Right lobe of liver (tissue), 6 donors: ENCODE measurements around the gene DNTTIP2. TPM values are rescaled to one million over a fixed set of nuclear protein-coding genes. Genes with fewer than 3 reads are reported as not detected.

Experiments
- ATAC-seq, 4 donors: fragments of 200-7000 bp; cut with Tn5 transposase; one replicate each; pipeline ENCODE4 v1.9.1; 2020; ENCODE audit warnings: mild to moderate bottlenecking in 4 of 4, moderate library complexity in 4 of 4
- DNase-seq, 3 donors: peaks; one replicate each; pipeline ENCODE4 v3.0.0-alpha.2; 2020
- H3K27ac ChIP-seq, 3 donors: fragments of 200-600 bp; one replicate each; pipeline ENCODE4 v1.8.0; 2022
- H3K27me3 ChIP-seq, 2 donors: fragments of 200-600 bp; one replicate each; pipeline ENCODE4 v1.8.0; 2022
- H3K36me3 ChIP-seq, 4 donors: fragments of 200-600 bp; sonication (generic) in 1 of 4; one replicate each; pipeline versions ENCODE4 v1.5.1 to v1.8.0; 2017 to 2022; ENCODE audit warnings: control low read depth in 1 of 4
- H3K4me1 ChIP-seq, 4 donors: fragments of 200-600 bp; sonication (generic) in 1 of 4; one replicate each; pipeline versions ENCODE4 v1.5.1 to v1.8.0; 2017 to 2022; ENCODE audit warnings: control low read depth in 1 of 4
- H3K4me3 ChIP-seq, 3 donors: fragments of 200-600 bp; one replicate each; pipeline ENCODE4 v1.8.0; 2022
- H3K9me3 ChIP-seq, 4 donors: fragments of 200-600 bp; sonication (generic) in 1 of 4; one replicate each; pipeline versions ENCODE4 v1.5.1 to v1.8.0; 2017 to 2022; ENCODE audit warnings: control low read depth in 1 of 4
- CTCF ChIP-seq, 4 donors: fragments of 200-600 bp in 3 of 4; fragments of 450-650 bp in 1 of 4; IDR thresholded peaks; one replicate each; pipeline versions ENCODE4 v1.5.1 to v1.8.0; 2016 to 2022; ENCODE audit warnings: antibody characterized with exemption in 4 of 4, mild to moderate bottlenecking in 2 of 4
- POLR2A ChIP-seq: fragments of 450-650 bp; IDR thresholded peaks from one replicate; pipeline ENCODE4 v1.6.1; 2017; ENCODE audit warnings: antibody characterized with exemption, mild to moderate bottlenecking
- WGBS: methylation state at CpG from one replicate; pipeline ENCODE4 v1.1.6; 2018; ENCODE audit warnings: low coverage, low lambda C conversion rate; ENCODE audit not compliant: insufficient coverage; ENCODE audit errors: missing lambda C conversion rate; 5-methylcytosine and 5-hydroxymethylcytosine counted together
- intact Hi-C, 2 donors: fragments of 100-400 bp; cut with DNase I; formaldehyde crosslinking; loops; one replicate each; pipeline versions ENCODE4 v1.11.2 to v1.14.1; 2022
- total RNA-seq, 6 experiments: library from RNA; depleted of rRNA in 2 of 6; stranded (reverse); fragments of >200 nt in 2 of 6; fragmentation: NEBNext Ultra II Directional in 3 of 6; extraction: Animal tissue kit (Norgen Biotek cat#: 25700) in 3 of 6; gene quantifications; one replicate each; pipeline versions ENCODE4 v1.1.0 to v1.2.4, GENCODE V29; 2016 to 2023
- donor health status: DM: no; HTN: yes; CAD: no.
- donor health status: DM: no; HTN: no; CAD: no.
- donor health status: DM: no; HTN: no; CAD: no.
- donor health status: DM: no; HTN: yes; CAD: no.
- donor health status: DM: no; HTN: yes; CAD: no.

The DNTTIP2 gene
- total RNA-seq, 6 experiments from 2014 or later = 15.0 to 27.0 (median 22.2) TPM

GRCh38 chr1:93900723-93901504 is 21.9 kb upstream of the DNTTIP2 start:
- no peak overlapping the region for H3K27ac ChIP-seq
- intact Hi-C loops = no loop called here
- no peak overlapping the region for H3K4me3 ChIP-seq
- peaks cover 0 to 26% (median 12%) of the 10 kb centered on the region in 4 donors for H3K4me1 ChIP-seq
- 98% methylated on average over 3 of the region's 3 CpGs for WGBS
- ATAC-seq (no peak), DNase-seq (no peak)
- H3K27me3 ChIP-seq = no peaks in the 10 kb centered on the region
- peaks cover 0 to 54% (median 10%) of the 10 kb centered on the region in 4 donors for H3K36me3 ChIP-seq
- TF ChIP-seq POLR2A = no peak
- no peak for TF ChIP-seq CTCF (IDR thresholded peaks at IDR 0.05)
- no peaks in the 10 kb centered on the region for H3K9me3 ChIP-seq

- TF ChIP-seq CTCF (IDR thresholded peaks at IDR 0.05) (no peak), POLR2A (no peak)
- Histone ChIP-seq H3K27ac (no peak overlapping the region), H3K4me3 (no peak overlapping the region), H3K36me3 (peaks cover 0 to 63% (median 12%) of the 10 kb centered on the region in 4 donors), H3K4me1 (peaks cover 0 to 14% (median 5%) of the 10 kb centered on the region in 4 donors), H3K27me3 (no peaks in the 10 kb centered on the region), H3K9me3 (no peaks in the 10 kb centered on the region)
- WGBS = 79% methylated on average over 3 of the region's 3 CpGs
- intact Hi-C loops = no loop called here
- DNase-seq (no peak), ATAC-seq (no peak)
Observed at GRCh38 chr1:93899543-93900207, 20.7 kb upstream of the DNTTIP2 start.

GRCh38 chr1:93888900-93889299 is 9.9 kb upstream of the DNTTIP2 start:
- Histone ChIP-seq H3K36me3 (peaks cover 0 to 62% (median 21%) of the 10 kb centered on the region in 4 donors), H3K27me3 (no peaks in the 10 kb centered on the region), H3K4me3 (no peak overlapping the region), H3K27ac (no peak overlapping the region), H3K9me3 (no peaks in the 10 kb centered on the region), H3K4me1 (no peaks in the 10 kb centered on the region)
- DNase-seq = no peak
- ATAC-seq = no peak
- WGBS = 89% methylated on average over 6 of the region's 6 CpGs
- TF ChIP-seq POLR2A (no peak), CTCF (IDR thresholded peaks at IDR 0.05) (no peak)
- intact Hi-C loops = no loop called here

- Histone ChIP-seq H3K27ac (no peak overlapping the region), H3K4me3 (no peak overlapping the region), H3K9me3 (no peaks in the 10 kb centered on the region), H3K36me3 (peaks cover 0 to 7% (median 2%) of the 10 kb centered on the region in 4 donors), H3K27me3 (no peaks in the 10 kb centered on the region), H3K4me1 (peaks cover 0 to 12% (median 0%) of the 10 kb centered on the region in 4 donors)
- ATAC-seq (no peak), DNase-seq (no peak)
- 80% methylated on average over 1 of the region's 4 CpGs for WGBS
- intact Hi-C loops = no loop called here
- TF ChIP-seq POLR2A (no peak), CTCF (IDR thresholded peaks at IDR 0.05) (no peak)
Observed at GRCh38 chr1:93882269-93882668, 3.3 kb upstream of the DNTTIP2 start.
